HCT116 (cell line): ENCODE measurements around the gene FBXO24. TPM values are rescaled to one million over a fixed set of nuclear protein-coding genes. Genes with fewer than 3 reads are reported as not detected.

Source experiments
- ATAC-seq: fragments of 200-7000 bp; cut with Tn5 transposase; 2 replicates; pipeline ENCODE4 v1.9.1; 2020; ENCODE audit warnings: mild to moderate bottlenecking, moderate library complexity
- BruUV-seq: library from RNA; stranded (reverse); fragments of 400-500 nt; replicated peaks from 2 replicates; lab custom pipeline; 2021; lab: Mats Ljungman, UMichigan
- CTCF ChIA-PET: fragments of 300-600 bp; sonication (Branson Sonifier 250); formaldehyde crosslinking; loops from one replicate; lab custom pipeline; 2021; ENCODE audit warnings: antibody characterized with exemption; lab: Charles Lee
- POLR2A ChIA-PET: fragments of 300-600, 350-600 bp; sonication (Branson Sonifier 250); formaldehyde crosslinking; loops from one replicate; lab custom pipeline; 2021; ENCODE audit warnings: antibody characterized with exemption; lab: Charles Lee
- RAD21 ChIA-PET, 2 experiments: fragments of 300-600 bp; sonication (Branson Sonifier 250); formaldehyde crosslinking; loops; one replicate each; lab custom pipeline; 2023; ENCODE audit warnings: low total read pairs in 2 of 2; ENCODE audit not compliant: uncharacterized antibody in 2 of 2, unreplicated experiment in 2 of 2, low non-redundant PET in 1 of 2; lab: Charles Lee
- DNase-seq: peaks from one replicate; pipeline ENCODE4 v3.0.0-alpha.2; 2010; ENCODE audit warnings: low read depth, low spot score
- H2AFZ ChIP-seq: fragments of 200-600 bp; shearing (Covaris generic), sonication (generic); 2 replicates; pipeline ENCODE4 v1.6.1; 2017; ENCODE audit warnings: low read depth, mixed run types, mixed read lengths, antibody characterized with exemption, low read length; ENCODE audit not compliant: poor library complexity, severe bottlenecking
- H3K27ac ChIP-seq: 2 replicates; pipeline ENCODE4 v1.5.1; 2012; ENCODE audit warnings: low read depth, low read length
- H3K27me3 ChIP-seq: fragments of 200-600 bp; sonication (generic); 2 replicates; pipeline ENCODE4 v1.6.1; 2016; ENCODE audit warnings: mixed run types, low read length, mixed read lengths; ENCODE audit not compliant: insufficient read depth
- H3K36me3 ChIP-seq, 2 experiments: fragments of 200-500 bp in 1 of 2; fragments of 200-600 bp in 1 of 2; sonication (Bioruptor generic) in 1 of 2; sonication (generic) in 1 of 2; 2 replicates each; pipeline versions ENCODE4 v1.5.1 to v1.6.1; 2014 to 2016; ENCODE audit warnings: low read length in 2 of 2, inconsistent platforms in 1 of 2, mixed read lengths in 1 of 2, mixed run types in 1 of 2; ENCODE audit not compliant: insufficient read depth in 2 of 2, control insufficient read depth in 1 of 2
- H3K4me1 ChIP-seq, 2 experiments: fragments of 200-600 bp in 1 of 2; sonication (generic) in 1 of 2; 2 replicates each; pipeline versions ENCODE4 v1.5.1 to v1.6.1; 2012 to 2017; ENCODE audit warnings: low read length in 2 of 2, inconsistent platforms in 1 of 2, mild to moderate bottlenecking in 1 of 2, mixed read lengths in 1 of 2, mixed run types in 1 of 2, moderate library complexity in 1 of 2; ENCODE audit not compliant: insufficient read depth in 2 of 2, control insufficient read depth in 1 of 2
- H3K4me2 ChIP-seq: fragments of 200-600 bp; sonication (generic); 2 replicates; pipeline ENCODE4 v1.6.1; 2017; ENCODE audit warnings: mixed run types, low read length, mixed read lengths
- H3K4me3 ChIP-seq, 2 experiments: fragments of 200-600 bp in 1 of 2; sonication (generic) in 1 of 2; replicated peaks in 1 of 2; 2 replicates each; pipeline ENCODE4 v1.5.1; 2011 to 2016; ENCODE audit warnings: low read length in 2 of 2, control low read depth in 1 of 2, low read depth in 1 of 2, mild to moderate bottlenecking in 1 of 2, mixed read lengths in 1 of 2, mixed run types in 1 of 2
- H3K79me2 ChIP-seq: fragments of 200-600 bp; sonication (generic); 2 replicates; pipeline ENCODE4 v1.6.1; 2017; ENCODE audit warnings: mild to moderate bottlenecking, mixed run types, low read length, moderate library complexity, mixed read lengths; ENCODE audit not compliant: insufficient read depth
- H3K9ac ChIP-seq: fragments of 200-600 bp; sonication (generic); 2 replicates; pipeline ENCODE4 v1.6.1; 2016; ENCODE audit warnings: low read length, mixed read lengths
- H3K9me2 ChIP-seq: fragments of 200-600 bp; sonication (generic), shearing (Covaris generic); 2 replicates; pipeline ENCODE4 v1.6.1; 2017; ENCODE audit warnings: mixed run types, mild to moderate bottlenecking, moderate library complexity; ENCODE audit not compliant: insufficient read depth
- H3K9me3 ChIP-seq, 2 experiments: fragments of 200-500 bp in 1 of 2; fragments of 200-600 bp in 1 of 2; sonication (Bioruptor generic) in 1 of 2; sonication (generic) in 1 of 2; 2 replicates each; pipeline ENCODE4 v1.6.1; 2014 to 2017; ENCODE audit warnings: low read length in 2 of 2, mixed read lengths in 2 of 2, inconsistent platforms in 1 of 2, low read depth in 1 of 2, mild to moderate bottlenecking in 1 of 2, mixed run types in 1 of 2, moderate library complexity in 1 of 2; ENCODE audit not compliant: control insufficient read depth in 1 of 2, insufficient read depth in 1 of 2
- H4K20me1 ChIP-seq: fragments of 200-600 bp; sonication (generic), shearing (Covaris generic); 2 replicates; pipeline ENCODE4 v1.6.1; 2017; ENCODE audit warnings: mixed run types, mild to moderate bottlenecking, moderate library complexity; ENCODE audit not compliant: insufficient read depth
- CBX3 ChIP-seq: IDR thresholded peaks from 2 replicates; pipeline ENCODE4 v1.6.1; 2012; ENCODE audit warnings: low read depth
- CEBPB ChIP-seq: IDR thresholded peaks from 2 replicates; pipeline ENCODE4 v1.6.1; 2012; ENCODE audit warnings: low read depth
- EGR1 ChIP-seq: IDR thresholded peaks from 2 replicates; pipeline ENCODE4 v1.6.1; 2012; ENCODE audit warnings: low read depth
- ELF1 ChIP-seq: IDR thresholded peaks from 2 replicates; pipeline ENCODE4 v1.6.1; 2012; ENCODE audit warnings: low read depth, borderline replicate concordance
- EZH2 ChIP-seq: fragments of 200-600 bp; sonication (generic); IDR thresholded peaks from 2 replicates; pipeline ENCODE4 v1.6.1; 2017; ENCODE audit warnings: antibody characterized with exemption, mixed run types
- EZH2phosphoT487 ChIP-seq: fragments of 200-600 bp; IDR thresholded peaks from 2 replicates; pipeline ENCODE4 v1.6.1; 2018; ENCODE audit warnings: antibody characterized with exemption, borderline replicate concordance
- FOSL1 ChIP-seq: IDR thresholded peaks from 2 replicates; pipeline ENCODE4 v1.6.1; 2012; ENCODE audit warnings: low read depth
- JUND ChIP-seq: IDR thresholded peaks from 2 replicates; pipeline ENCODE4 v1.6.1; 2012
- POLR2A ChIP-seq: IDR thresholded peaks from 2 replicates; pipeline ENCODE4 v1.7.0; 2011; ENCODE audit warnings: borderline replicate concordance; ENCODE audit not compliant: insufficient read depth, insufficient read length; ENCODE audit errors: extremely low read depth
- POLR2AphosphoS5 ChIP-seq: IDR thresholded peaks from 2 replicates; pipeline ENCODE4 v1.6.1; 2011; ENCODE audit warnings: mild to moderate bottlenecking, low read depth, low read length, moderate library complexity
- RAD21 ChIP-seq: IDR thresholded peaks from 2 replicates; pipeline ENCODE4 v1.6.1; 2012; ENCODE audit warnings: low read depth, mild to moderate bottlenecking
- SIN3A ChIP-seq: IDR thresholded peaks from 2 replicates; pipeline ENCODE4 v1.6.1; 2012; ENCODE audit warnings: low read depth
- SRF ChIP-seq: IDR thresholded peaks from 2 replicates; pipeline ENCODE4 v1.6.1; 2012; ENCODE audit warnings: low read depth
- TCF7L2 ChIP-seq: IDR thresholded peaks from 2 replicates; pipeline ENCODE4 v1.7.0; 2011; ENCODE audit warnings: borderline replicate concordance, inconsistent platforms; ENCODE audit not compliant: insufficient read depth, insufficient read length; ENCODE audit errors: extremely low read depth
- intact Hi-C: fragments of 100-400 bp; cut with micrococcal nuclease; formaldehyde crosslinking; loops from 2 replicates; pipeline ENCODE4 v1.10.0; 2022
- total RNA-seq: library from RNA; stranded (reverse); gene quantifications from one replicate; pipeline ENCODE4 v1.2.1, GENCODE V29; 2021; ENCODE audit not compliant: unreplicated experiment
- TF ChIP-seq, protein P1 (sequence below): IDR thresholded peaks from 2 replicates; pipeline ENCODE4 v1.6.1; 2012; ENCODE audit warnings: low read depth

Gene FBXO24
- total RNA-seq, 1 experiment from 2014 or later: 2.1 TPM

DNA sequence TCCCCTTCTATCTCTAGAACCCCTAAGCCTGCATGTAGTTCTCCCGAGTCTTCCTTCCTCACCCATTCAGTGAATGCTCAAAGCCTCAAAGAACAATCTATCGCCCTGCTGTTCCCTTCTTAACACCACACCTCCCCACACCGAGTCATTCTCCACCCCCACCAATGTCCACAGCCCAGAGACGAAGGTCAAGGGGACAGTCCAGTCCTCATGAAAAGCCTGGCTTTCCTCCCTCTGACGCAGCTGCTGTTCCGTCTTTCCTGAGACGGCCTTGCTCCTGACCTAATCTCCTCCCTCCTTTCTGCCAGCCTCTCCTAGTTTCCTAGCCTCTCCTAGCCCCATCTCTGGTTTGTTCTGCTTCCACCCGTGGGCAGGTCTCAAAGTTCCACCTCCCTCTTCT lies 35.4 kb downstream of the FBXO24 start (continued):
- no peak for TF ChIP-seq SRF
- no peak for TF ChIP-seq ELF1
- no peak for TF ChIP-seq RAD21
- TF ChIP-seq TCF7L2: no peak
- no peak for TF ChIP-seq POLR2A
- TF ChIP-seq CEBPB: no peak
- TF ChIP-seq JUND: no peak
- no peak for TF ChIP-seq EZH2phosphoT487

DNA sequence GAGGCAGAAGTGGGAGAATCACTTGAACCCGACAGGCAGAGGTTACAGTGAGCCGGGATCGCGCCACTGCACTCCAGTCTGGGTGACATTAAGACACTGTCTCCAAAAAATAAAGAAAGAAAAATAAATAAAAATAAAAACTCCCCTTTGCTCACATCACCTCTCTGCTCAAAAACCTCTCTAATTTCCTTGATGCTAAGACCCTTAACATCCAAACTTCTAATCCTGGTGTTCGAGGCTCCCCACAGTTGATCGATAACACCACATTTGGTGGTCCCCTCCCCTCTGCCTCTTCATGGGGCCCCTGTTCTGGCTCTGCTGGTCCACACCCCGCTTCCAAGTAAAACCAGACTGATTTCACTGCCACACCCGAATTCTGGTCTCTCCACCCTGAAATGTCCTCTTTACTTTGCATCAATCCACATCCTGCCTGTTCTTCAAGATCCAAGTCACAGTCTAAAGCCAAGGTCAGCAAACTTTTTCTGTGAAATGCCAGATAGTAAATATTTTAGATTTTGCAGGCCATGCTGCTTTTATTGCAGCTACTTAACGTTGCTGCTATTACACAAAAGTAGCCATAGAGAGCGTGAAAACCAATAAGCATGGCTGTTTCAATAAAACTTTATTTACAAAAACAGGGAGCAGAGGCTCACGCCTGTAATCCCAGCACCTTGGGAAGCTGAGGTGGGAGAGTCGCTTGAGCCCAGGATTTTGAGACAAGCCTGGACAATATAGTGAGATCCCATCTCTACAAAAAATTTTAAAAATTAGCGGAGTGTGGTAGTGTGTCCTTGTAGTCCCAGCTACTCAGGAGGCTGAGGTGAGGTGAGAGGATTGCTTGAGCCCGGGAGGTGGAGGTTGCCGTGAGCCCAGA lies 38.1 kb downstream of the FBXO24 start:
- no peak for TF ChIP-seq SIN3A
- no peak for TF ChIP-seq POLR2A
- no peak for TF ChIP-seq FOSL1
- TF ChIP-seq EZH2: no peak
- TF ChIP-seq EGR1: no peak
- TF ChIP-seq CEBPB: no peak
- no peak for TF ChIP-seq EZH2phosphoT487
- no peak for TF ChIP-seq POLR2AphosphoS5
- TF ChIP-seq CBX3: no peak
- TF ChIP-seq TCF7L2: no peak
- no peak for TF ChIP-seq JUND
- TF ChIP-seq, protein P1, sequence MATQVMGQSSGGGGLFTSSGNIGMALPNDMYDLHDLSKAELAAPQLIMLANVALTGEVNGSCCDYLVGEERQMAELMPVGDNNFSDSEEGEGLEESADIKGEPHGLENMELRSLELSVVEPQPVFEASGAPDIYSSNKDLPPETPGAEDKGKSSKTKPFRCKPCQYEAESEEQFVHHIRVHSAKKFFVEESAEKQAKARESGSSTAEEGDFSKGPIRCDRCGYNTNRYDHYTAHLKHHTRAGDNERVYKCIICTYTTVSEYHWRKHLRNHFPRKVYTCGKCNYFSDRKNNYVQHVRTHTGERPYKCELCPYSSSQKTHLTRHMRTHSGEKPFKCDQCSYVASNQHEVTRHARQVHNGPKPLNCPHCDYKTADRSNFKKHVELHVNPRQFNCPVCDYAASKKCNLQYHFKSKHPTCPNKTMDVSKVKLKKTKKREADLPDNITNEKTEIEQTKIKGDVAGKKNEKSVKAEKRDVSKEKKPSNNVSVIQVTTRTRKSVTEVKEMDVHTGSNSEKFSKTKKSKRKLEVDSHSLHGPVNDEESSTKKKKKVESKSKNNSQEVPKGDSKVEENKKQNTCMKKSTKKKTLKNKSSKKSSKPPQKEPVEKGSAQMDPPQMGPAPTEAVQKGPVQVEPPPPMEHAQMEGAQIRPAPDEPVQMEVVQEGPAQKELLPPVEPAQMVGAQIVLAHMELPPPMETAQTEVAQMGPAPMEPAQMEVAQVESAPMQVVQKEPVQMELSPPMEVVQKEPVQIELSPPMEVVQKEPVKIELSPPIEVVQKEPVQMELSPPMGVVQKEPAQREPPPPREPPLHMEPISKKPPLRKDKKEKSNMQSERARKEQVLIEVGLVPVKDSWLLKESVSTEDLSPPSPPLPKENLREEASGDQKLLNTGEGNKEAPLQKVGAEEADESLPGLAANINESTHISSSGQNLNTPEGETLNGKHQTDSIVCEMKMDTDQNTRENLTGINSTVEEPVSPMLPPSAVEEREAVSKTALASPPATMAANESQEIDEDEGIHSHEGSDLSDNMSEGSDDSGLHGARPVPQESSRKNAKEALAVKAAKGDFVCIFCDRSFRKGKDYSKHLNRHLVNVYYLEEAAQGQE: no peak
- TF ChIP-seq, all 23 proteins: peak for 0
- H3K4me1 ChIP-seq: peaks cover 0 to 17% of the 10 kb centered on the region in 2 experiments; a peak in 3 of 4 replicates
- no peaks in the 10 kb centered on the region for H3K27me3 ChIP-seq
- no peak overlapping the region for H3K27ac ChIP-seq
- no peak overlapping the region for H2AFZ ChIP-seq
- no peak for ATAC-seq
- no peak overlapping the region for H3K4me2 ChIP-seq
- DNase-seq: no peak
- ChIA-PET RAD21 (interaction anchor here in 1 of 2 experiments (0.7 kb wide), 1 partner anchor 37 kb away, joined by 3 read pairs; no protein-coding TSS in a partner anchor), POLR2A (no interaction called here), CTCF (interaction anchor here (2.0 kb wide), 1 partner anchor 8 kb away, joined by 7 read pairs; no protein-coding TSS in a partner anchor)
- intact Hi-C loops: no loop called here
- no peaks in the 10 kb centered on the region for H3K9me2 ChIP-seq
- BruUV-seq: no TSS peak
- H3K9me3 ChIP-seq: no peaks in the 10 kb centered on the region
- peaks cover 5% of the 10 kb centered on the region; the same call in 1 of the 2 replicates for H3K79me2 ChIP-seq
- H4K20me1 ChIP-seq: no peaks in the 10 kb centered on the region
- no peak overlapping the region for H3K4me3 ChIP-seq
- no peaks in the 10 kb centered on the region for H3K36me3 ChIP-seq
- H3K9ac ChIP-seq: no peak overlapping the region
